NCI-H345 treated with DMSO at 0.1 percent for 48 hours (cell line): ENCODE results near the gene TMEM178B.

Experiments used
- DNase-seq: peaks from one replicate; lab custom pipeline; 2025; ENCODE audit not compliant: unreplicated experiment; lab: John Stamatoyannopoulos, UW

The TMEM178B gene

DNA sequence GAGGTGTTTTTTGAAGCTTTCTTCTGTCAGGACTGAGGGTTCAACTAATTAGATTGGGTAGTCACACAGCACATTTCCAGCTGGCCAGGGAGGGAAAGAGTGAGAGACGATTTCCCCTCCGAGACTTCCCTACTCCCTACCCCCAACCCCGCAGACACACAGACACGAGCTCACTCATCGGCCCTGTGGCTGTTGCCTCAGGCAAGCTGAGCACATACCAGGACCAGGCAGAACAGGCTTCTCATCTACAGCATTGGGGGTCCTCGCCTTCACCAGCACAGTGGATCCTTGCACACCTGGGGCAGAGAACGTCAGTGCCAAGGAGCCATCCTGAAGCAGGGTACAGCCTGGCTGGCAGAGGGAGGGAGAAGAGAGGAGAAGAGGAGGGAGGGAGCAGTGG, 144.1 kb downstream of the TMEM178B start:
- no peak for DNase-seq

DNA sequence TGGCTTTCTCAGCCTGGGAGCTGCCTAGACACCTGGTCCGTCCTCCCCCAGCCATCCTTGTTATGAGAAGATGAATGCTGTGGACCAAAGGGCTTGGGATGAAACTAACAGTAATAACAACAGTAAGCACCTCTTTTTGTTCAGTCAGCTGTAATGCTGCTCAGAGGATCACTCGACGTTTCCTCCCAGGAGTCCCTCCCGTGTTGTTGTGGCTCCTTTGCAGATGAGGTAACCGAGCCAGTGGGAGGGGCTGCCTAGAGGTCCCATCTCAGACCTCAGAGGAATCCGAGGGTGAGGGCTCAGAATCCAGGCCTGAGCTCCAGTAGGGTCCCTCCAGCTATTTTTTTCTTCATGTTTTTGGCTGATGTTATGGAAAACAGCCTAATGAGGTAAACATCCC, 145.1 kb downstream of the TMEM178B start:
- DNase-seq: no peak

DNA sequence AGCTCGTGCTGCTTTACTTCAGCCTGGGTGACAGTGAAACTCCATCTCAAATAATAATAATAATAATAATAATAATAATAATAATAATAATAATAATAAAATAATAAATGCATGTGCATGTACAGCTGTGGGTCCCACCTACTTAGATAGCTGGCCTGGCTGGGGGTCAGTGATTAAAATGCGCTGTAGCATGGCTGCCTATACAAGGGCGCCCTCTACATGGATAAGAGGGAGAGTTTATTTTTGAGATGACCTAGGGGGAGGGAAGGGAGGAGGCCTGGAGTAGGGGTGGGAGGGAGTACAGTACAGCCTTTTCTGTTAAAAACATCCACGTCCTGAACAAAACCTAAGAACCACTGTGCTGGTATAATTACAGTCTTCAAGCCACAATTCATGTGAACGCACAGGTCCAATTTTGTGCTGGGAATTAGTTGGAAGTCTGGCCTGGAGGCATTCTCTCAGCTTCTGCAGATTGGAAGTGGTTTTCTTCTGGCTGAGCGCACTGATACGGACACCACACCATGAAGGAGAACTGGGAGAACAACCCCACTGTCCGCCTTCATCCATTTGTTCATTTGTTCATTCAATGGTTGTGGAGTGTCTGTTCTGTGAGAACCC, 146.5 kb downstream of the TMEM178B start:
- peak; percentile 42 for DNase-seq

DNA sequence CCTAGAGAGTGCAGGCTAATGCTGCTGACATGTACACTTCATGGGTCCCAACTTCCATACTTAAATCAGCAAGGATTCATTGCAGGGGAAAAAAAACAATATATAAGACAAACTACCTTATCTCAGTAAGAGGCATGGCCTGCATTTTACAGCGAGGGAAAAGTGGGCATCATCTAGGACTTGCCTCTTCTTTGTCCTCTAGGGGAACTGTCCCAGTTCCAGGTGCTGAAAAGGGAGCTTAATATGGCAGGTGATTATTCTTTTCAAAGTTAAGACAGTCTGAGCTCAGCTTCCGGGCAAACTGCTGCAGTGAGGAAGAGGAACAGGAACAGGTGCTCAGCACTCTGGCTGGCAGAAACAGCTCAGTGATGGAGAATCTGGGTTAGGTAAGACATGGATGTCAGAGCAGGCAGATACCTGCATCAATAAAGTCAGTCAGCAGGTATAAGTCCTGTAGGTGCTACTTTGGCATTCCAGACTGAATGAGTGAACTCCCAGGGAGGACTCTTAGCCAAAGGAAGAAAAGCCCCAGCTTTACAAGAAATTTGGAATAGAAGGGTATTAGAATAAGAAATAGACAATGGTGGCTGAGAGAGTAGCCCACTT, 147.2 kb downstream of the TMEM178B start:
- DNase-seq: no peak

DNA sequence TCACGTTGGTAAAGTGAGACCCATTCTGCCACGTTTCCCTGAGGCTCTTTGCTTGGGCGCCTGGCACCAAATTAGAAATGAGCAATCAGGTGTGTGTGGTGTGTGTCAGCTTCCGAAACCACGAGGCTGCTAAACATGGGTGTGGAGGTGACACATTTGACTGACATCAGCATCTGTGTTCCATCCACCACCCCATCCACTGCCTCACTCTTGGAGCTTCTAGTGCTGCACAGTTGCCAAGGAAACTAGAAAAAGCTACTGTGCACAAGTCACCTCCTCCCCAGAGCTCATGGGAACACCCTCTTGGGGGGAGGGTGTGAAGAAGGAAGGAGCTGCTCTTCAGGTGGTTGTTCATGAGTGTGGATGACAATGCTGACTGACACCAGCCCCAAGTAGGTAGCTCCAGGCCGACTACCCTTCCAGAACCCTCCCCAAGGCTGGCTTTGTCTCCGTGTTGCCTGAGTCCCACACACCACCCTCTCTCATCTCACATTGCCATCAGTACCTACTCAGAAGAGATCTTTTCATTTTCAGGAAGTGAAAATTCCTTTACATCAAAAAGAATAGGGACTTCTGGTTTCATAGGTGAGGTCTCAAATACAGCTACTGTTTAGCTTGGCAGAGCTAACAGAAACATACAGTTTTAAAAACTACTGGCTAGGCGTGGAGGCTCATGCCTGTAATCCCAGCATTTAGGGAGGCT, 152.2 kb downstream of the TMEM178B start:
- no peak for DNase-seq

DNA sequence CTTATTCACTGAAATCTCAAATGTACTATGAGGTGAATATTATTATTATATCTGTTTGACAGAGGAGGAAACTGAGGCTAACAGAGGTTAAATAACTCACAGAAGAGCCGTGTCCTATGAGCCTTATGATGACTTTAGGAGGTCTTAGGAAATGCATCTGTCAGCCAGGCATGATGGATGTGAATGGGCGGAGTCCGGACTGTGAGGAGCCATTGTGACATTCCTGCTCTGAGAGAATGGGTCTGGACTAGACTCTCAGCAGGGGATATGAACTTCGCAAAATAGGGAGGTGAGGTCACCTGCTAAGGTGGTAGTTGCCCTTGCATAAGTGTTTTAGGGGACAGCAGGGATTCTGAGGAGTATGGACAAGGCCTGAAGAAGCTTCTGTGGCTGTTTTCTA, 153.6 kb downstream of the TMEM178B start:
- DNase-seq: no peak

DNA sequence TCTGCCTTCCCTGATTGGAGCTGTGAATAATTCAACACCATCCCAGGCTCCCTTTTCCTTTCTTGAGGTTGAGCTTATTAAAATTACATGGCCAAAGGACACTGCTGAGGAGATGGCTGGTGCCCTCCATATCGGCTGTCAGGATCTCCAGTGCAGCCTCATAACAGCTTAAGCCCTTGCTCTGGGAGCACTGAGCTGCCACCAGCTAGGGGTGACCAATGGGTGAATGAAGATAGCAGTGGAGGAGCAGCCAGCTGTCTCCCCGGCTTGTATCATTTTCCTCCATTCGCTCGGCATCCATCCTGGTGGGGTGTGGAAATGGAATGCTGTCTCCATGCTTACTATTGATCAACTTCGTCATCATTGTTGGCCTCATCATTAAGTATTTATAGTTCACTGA, 154.6 kb downstream of the TMEM178B start:
- DNase-seq: no peak

DNA sequence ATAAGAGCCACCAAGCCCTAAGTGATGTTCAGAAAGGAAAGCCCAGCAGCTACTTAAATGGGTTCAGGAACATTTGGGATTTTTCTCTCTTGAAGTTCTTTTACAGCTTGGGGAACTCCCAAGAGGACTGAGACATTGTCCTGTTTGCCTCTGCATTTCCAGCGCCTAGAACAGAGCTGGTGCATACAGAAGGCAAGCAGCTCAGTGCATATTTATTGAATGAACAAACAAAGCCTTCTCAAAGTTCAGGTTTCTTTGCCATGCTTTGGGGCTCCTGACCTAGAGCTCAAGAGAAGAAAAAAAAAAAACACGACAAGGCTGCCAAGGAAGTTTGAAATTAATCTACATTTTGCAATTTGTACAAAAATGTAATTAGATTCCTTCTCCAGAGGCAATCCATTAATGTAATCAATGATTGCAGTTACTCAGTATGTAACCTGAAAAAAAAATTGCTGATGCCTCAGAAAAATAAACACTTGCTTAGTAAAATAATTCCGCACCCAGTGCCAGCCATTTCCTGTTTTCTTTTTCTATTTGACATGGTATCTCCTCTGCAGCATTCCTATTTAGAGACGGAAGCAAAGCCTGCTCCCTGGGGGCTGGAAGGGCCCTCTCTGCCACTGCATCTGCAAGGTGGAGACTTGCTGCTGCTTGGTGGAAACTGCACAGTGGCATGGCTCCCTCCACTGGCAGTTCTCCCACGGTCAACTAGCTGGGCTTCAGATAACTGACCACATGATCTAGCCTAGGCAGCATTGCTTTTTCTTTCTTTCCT, 157.3 kb downstream of the TMEM178B start:
- no peak for DNase-seq

DNA sequence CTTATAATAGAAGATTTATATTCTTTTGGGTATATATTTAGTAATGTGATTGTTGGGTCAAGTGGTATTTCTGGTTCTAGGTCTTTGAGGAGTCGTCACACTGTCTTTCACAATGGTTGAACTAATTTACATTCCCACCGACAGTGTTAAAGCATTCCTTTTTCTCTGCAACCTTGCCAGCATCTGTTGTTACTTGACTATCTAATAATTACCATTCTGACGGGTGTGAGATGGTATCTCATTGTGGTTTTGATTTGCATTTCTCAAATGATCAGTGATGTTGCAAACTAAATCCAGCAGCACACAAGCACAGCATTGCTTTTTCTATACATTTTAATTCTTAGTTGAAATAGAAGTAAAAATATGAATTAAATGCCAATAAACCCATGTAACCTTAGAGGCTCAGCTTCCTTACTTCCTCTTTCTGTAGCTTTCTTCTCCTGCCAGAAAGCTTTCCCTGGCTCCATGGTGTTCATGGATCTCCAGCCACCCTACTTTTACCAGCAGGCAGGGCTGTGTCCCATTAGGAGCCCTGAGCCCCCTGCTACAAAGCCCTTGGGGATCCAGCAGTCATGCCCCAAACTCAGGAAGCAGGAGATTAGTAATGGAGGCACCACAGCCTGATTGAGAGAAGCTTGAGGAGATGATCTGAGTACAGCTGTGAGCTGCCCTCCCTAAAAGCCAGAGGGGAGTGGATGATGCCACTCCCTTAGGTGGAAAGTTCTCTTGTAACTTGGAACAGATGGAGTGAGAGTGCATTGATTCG, 158.6 kb downstream of the TMEM178B start:
- DNase-seq: no peak

DNA sequence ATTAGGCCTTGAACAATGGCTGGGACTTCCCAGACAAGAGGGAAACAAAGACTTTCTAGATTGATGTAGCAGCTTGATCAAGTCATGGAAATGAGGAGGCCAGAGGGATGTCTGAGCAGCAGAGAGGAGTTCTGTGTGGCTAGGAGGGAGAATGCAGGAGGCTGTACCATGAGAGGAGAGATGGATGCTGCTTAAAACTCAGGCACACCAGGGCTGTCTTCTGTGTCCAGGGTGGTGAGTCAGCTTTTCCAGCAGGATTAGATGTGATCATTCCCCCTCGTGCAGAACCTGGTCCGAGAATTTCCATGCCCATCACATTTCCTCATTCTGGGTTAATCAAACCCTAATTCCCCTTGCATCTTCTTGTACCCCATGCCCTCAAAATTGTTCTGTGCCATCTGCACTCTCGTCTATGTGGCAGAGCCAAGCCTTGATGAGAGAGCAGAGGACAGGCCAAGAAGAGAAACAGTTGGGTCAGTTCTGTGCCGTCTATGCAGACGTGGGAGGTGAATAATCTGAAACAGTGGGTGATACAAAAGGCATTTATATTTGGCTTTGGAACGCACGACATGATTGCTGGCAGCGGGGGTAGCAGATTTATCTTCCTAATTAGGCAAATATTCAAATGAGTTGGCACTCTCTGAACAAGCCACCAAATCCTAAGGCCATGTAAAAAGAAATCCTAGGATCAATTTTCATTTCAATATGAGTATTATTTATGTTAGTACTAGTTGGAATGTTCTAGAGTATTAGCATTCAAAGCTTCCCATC, 160.7 kb downstream of the TMEM178B start:
- no peak for DNase-seq

DNA sequence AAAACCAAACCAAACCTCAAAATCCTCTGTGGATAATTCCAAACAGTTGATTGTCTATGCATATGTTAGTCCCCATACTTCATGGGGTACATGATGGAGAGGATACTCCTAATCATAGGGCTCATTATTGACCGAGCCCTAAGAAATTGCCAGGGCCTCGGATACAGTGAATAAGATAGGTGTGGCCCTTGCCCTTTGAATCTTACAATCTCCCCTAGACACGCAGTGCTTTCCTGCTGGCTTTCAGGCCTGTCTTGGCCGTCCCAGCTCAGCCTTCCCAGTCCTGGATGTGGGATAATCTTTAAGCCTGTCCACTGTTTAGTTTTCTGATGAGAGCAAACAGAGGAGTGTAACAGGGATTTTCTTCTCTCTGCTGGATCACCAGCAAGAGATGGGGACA, 161.8 kb downstream of the TMEM178B start:
- no peak for DNase-seq

DNA sequence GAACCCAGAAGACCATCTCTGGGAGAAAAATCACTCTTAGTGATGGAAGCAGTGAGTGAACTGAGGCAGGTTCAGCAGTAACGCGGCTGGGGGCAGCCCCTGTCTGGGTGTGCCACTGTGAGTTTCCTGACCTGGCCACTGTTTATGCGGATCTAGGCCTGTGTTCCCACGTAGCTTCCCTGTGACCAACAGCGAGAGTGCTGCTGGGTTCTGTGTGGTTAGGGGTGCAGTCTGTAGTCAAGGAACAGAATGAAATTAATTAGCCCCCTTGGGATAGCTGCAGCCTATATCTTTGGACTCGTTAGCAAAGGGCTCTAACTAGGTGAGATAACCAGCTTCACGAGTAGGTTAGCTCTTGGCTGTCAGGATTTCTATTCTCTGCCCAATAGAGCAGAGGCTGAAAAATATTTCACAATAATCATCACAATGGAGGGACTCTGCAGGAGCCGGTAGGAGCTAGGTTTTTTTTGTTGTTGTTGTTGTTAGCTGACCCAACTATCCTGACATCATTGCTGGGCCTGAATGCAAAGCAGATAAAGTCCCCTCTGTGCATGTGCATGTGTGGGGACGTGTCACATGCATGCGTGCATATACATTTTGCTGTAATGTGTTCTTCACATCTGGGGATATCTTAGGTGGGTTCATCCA, 164.9 kb downstream of the TMEM178B start:
- no peak for DNase-seq

DNA sequence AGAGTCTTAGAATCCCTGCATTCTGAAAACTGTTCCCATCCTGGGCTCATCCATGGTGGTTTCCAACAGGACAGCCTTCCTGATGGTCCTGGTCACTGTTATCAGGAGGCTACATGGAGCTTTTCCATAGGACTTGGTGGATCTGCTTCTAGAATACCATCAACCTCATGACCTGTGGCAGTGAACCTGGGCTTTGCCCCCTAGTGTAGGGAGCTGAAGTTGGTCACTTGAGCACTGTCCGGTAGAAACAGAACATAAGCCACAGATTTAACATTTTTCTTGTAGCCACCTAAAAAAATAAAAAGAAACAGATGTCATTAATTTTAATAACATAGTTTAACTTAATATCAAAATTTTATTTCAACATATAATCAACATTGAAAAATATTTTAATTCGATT, 165.8 kb downstream of the TMEM178B start:
- no peak for DNase-seq

DNA sequence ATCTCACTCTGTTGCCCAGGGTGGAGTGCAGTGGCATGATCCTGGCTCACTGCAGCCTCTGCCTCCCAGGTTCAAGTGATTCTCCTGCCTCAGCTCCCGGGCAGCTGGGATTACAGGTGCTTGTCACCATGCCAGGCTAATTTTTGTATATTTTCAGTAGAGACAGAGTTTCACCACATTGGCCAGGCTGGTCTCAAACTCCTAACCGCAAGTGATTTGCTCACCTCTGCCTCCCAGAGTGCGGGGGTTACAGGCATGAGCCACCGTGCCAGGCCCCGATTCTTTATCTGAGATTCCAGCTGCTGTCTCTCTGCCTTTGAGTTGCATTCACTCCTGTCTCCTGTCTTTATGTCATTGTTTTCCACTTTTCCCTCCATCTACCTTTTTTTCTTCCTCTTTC, 168.7 kb downstream of the TMEM178B start:
- no peak for DNase-seq

DNA sequence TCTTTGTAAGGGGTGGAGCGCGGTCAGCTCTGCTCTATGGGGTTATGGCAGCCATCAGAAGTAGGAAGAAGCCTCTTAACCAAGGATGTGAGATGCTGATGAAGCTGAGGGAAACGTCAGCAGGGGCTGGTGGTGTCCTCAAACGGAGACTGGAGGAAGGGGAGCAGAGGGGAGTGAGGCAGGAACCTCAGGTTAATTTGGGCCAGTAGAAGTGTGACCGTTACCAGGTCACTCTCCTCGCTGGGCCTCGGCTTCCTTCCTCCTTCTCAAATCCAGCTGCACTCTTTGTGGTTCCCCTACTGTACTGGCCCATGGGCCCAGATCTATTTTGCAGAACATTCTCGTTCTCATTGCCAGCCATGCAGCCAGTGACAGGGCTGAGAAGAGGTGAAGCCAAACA, 169.5 kb downstream of the TMEM178B start:
- DNase-seq: no peak

DNA sequence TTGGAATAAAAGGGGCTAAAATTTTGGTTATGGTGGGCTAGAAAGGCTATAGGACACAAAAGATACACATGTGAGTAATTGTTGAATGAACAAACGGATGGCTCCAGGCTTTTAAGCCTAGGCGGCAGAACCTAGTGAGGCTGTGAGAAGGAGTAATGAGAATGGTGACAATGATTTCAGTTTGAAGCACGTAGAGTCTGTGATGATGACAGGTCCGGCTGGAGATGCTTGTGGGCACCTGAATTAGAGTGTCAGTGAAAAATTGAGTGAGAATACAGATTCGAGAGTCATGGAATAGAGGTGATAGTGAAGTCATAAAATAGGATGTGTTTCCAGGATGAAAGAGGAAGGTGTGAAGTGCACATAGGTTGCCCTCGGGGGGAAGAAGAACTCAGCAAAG, 170.6 kb downstream of the TMEM178B start:
- no peak for DNase-seq

DNA sequence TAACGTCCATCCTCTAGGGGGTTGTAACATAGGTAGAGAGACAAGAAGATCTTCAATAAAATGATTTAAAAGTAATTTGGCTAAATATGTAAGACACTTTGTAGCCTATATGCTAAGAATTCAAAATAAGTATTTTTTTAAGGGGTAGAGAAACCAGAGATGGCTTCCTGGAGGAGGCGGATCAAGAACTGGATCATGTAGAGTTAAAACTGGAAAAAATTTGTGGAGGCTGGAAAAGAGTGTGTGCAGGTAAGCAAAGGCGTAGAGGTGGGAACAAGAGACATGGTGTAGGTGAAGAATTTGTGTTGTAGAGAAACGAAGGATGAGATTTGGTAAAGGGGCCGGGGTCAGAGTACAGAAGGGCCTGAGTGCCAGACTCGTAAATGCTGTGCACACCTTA, 172.6 kb downstream of the TMEM178B start:
- no peak for DNase-seq

DNA sequence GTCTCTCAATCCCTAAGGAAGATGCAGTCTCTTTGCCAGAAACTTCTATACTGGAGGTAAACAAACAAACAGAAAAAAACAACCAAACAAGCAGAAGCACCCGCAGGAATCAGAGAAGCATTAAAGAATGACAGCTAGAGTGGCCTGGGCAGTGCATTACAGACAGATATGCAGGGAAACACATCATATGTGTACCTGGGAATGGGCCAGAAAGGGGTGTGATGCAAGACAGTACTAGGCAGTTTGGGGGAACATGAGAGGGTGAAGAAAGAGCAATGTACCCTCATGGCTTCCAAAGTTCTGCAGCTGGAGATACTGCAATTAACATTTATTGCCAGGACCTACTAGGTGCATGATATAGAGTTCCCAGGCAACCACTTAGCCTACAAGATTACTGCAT, 177.3 kb downstream of the TMEM178B start:
- DNase-seq: no peak

DNA sequence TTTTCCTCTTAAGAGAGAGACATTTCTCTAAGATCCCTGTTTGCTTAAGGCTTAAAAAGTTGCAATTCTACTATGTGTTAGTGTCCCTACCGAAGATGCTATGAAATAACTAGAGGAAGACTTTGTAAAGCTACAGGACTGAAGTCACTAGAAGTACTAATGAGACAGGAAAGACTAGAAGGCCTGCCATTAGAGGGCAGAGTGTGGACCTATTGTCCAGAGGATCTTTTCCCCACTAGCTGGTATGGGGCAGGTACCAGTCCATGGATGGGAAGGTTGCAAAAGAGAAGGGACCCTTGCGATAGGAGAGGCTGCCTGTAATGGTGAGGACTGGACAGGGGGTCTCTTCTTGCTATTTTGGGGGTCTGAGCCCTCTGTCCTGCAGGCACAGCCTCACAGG, 178.1 kb downstream of the TMEM178B start:
- no peak for DNase-seq

DNA sequence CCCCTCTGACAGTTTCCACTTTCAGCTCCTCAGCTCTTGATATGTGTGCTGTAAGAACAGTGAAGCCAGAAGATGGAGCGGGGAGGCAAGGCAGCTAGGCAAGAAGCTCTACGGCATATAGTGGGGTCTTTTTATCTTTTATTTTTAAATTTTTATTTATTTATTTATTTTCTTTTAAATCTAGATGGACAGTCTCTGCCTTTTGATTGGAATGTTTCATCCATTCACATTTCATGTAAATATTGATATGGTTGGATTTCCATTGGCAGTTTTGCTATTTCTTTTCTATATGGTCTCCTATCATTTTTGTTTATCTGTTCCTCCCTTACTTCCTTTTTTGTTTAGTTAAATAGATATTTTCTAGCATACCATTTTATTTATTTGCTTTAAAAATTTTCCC, 183.7 kb downstream of the TMEM178B start:
- no peak for DNase-seq
